AG08396 (cell line): ENCODE data around the gene ARMCX2.
A peak's percentile ranks its signal among the peaks of the same experiment; 100 is the strongest.
"Not testable (repeated sequence)": the region's sequence is repeated elsewhere in the genome, so short reads cannot be mapped to it uniquely, and the experiment has no call there.

ENCODE experiments used
- DNase-seq: peaks from one replicate; pipeline ENCODE4 v3.0.0; 2012; ENCODE audit warnings: low spot score, mixed read lengths

Gene ARMCX2

GRCh38 chrX:101659601-101660063, at the start of gene ARMCX2:
ARMCX2 (minus strand) TSS chrX:101659850; CDS start chrX:101657588, 2,262 bp downstream.
- DNase-seq = peak; percentile 66

GRCh38 chrX:101709384-101709783, 49.7 kb upstream of the ARMCX2 start:
- no peak for DNase-seq

DNA sequence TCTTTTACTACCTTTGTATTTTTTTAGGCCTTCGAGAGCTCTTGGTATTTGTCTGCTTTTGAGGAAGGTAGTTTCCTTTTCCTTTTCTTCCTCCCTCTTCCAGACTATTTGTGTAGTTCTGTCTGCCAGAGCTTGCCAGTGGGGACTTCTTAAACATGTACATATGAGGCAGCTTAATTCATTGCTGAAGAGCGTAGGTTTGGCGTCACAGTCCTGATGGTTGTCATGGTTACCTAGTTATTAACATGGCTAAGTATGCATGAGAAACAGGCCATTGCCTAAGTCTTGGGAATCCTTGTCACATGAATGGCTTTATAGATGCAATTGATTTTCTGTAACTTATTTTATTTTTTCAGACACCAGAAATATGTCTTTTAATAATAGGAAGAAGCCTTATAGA, 48.5 kb upstream of the ARMCX2 start:
- DNase-seq = no peak

GRCh38 chrX:101693476-101693875, 33.8 kb upstream of the ARMCX2 start:
- no peak for DNase-seq

GRCh38 chrX:101691835-101692234, 32.2 kb upstream of the ARMCX2 start:
- no peak for DNase-seq

GRCh38 chrX:101686574-101686973, 26.9 kb upstream of the ARMCX2 start:
- no peak for DNase-seq

DNA sequence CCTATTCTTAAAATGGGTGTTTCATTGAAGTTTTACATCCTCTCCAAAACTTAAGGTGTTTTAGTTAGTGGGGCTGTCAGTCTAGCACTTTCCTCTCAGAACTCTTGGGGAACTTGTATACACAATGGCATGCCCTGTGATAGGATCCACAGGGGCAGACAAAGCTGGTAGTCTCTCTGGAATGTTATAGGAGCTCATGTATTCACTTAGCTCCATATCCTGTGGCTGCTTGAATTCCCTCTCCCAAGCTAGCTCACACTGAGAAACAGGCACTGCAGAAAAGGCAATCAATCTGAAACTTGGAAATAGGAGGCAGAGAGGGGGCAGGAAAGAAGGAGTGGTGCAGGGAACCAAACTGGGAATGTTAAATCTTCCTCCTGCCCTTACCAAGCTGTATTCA, 26.3 kb upstream of the ARMCX2 start:
- no peak for DNase-seq

DNA sequence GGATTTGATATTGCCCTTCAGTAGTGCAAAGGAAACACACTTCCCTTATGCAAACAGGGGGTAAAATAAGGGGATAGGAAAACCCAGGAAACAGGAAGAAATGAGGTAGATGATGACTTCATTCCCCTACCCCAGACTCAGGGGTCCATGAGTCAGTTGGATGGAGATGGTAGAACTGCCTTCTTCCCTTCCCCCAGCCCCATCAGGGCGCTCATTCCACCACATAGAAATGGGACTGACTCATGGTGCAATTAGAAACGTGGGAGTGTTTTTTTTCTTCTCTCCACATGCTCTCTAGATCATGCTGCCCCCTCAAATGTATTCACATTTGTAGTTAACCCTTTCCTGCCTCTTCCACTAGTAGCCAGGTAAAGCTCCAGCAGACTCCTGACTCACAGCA, 23.1 kb upstream of the ARMCX2 start:
- no peak for DNase-seq

GRCh38 chrX:101677028-101677427, 17.4 kb upstream of the ARMCX2 start:
- no peak for DNase-seq

DNA sequence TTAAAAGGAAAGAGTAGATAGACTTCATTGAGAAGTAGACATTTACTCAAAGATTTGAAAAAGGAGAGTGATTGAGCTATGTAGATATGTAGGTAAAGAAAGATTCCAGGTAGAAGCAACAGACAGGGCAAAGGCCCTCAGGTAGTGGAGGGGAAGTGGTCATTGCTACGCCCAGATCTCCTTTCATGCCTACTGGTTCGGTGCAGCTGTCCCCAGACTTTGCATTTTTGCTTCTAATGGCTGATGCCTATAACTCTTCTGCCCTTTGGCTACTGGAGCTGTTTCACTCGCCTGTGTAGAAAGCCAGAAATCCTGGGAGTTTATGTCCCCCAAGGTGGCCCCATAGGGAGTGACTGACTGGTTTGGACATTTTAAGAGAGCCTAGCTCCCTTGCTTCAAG, 16.9 kb upstream of the ARMCX2 start:
- no peak for DNase-seq

GRCh38 chrX:101668143-101668542, 8.5 kb upstream of the ARMCX2 start:
- DNase-seq = no peak

DNA sequence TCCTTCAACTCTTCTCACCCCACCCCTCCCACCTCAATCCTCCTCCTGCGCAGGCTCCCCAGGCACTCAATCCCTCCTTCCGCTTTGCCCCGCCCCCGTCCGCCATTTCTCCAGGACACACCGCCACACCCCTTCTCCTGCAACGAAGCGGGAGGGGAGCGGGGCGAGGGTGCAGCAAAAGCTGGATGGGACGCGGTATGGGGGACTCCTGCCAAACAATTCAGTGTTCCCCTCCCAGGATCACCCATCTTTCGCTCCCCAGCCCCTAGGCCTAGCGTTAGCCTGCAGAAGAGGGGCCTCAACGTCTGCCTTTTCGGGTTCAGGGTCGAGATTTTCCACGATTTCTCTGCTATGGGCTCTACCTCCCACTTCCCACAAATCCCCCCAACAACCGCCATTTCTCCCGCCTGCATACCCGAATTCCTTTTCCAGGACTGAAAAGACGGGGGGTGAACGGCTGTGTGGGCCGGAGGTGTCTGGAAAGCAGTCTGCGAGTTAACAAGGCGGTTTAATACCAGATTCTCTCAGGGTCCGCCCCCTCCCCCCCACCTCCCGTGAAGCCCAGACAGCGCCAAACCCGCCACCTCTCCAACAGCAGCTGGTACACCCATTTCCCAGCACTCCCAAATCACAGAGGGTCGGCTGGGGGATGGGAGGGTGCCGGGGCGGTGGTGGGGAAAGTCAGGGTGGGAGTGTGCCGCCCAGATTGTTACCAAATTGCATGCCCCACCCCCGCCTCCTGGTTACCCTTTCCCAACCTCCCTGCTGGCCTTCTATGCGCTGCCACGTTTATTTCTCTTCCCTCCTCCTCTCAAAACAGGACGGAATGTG, 774 bp downstream of the ARMCX2 start:
- peak; percentile 79 for DNase-seq

DNA sequence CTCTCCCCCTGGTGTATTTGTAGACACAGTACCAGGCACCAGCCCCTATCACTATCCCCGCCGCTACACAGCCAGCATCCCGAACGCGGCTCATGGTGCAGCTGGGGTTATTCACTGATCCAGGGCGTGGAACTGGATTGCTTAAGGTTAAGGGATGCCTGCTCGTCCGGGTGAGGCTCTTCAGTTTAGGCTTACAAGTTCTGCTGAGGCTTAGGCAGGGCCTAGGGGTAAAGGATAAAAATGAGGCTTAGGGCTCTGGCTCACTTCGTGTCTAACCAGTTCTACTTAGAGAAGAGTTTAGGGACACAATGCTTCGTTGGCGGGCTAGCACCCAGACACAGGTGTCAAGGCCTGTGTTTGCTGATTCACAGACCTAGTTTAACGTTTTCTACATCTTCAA, 2.2 kb downstream of the ARMCX2 start:
- no peak for DNase-seq

DNA sequence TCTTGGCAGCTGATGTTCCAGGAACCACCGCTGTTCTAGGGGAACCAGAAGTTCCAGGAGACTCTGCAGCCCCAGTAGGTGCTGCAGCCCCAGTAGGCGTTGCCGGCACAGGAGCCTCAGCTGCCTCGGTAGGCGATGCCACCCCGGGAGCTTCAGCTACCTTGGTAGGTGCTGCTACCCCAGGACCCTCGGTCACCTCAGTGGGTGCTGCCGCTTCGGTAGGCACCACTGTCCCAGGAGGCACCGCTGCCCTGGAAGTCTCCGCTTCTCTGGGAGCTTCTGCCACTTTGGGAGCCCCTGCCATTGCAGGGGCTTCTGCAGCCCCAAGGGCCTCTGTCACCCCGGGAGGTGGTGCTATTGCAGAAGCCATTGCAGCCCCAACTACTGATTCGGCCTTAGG, 2.8 kb downstream of the ARMCX2 start:
- DNase-seq = no peak

DNA sequence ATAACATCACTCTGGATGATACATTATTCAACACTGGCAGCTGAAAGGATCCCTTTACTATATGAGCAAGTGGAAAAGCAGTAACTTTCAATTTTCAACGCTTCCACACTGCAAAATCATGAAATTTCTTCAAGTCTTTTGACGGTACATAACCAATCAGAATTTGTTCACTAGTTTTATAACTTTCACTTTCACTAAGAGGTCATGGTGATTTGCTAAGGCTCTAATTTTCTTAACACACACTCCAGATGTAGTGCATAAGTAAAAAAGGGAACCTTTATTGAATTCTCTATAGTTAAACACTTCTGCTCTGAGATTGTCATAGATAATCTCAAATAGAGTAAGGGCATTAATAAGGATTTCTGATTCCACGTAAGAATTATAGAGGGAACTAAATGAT, 4.1 kb downstream of the ARMCX2 start:
- DNase-seq = no peak

DNA sequence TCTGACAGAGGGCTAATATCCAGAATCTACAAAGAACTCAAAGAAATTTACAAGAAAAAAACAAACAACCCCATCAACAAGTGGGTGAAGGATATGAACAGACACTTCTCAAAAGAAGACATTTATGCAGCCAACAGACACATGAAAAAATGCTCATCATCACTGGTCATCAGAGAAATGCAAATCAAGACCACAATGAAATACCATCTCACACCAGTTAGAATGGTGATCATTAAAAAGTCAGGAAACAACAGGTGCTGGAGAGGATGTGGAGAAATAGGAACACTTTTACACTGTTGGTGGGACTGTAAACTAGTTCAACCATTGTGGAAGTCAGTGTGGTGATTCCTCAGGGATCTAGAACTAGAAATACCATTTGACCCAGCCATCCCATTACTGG, 11.9 kb downstream of the ARMCX2 start:
- DNase-seq = not testable (repeated sequence)

- DNase-seq = no peak
Observed at GRCh38 chrX:101642093-101642492, 17.6 kb downstream of the ARMCX2 start.

- no peak for DNase-seq
Observed at GRCh38 chrX:101639583-101639982, 20.1 kb downstream of the ARMCX2 start.

DNA sequence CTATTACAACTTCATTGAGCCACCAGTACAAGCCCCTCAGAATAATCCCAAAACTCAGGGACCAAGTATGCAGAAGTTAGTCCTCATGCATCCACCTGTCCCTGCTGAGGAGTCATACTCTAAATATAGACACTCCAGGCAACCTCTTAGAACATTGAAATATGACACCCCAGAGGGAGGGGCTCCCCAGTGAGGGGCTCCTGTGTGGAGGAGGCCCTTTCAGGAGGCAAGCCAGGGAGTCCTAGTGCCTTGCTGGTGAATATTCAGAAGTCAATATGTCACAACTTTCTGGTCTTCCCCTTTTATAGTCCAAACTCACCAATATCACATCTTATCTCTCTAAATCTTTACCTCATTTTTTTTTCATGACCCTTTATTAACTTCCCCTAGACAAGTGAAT, 40.3 kb downstream of the ARMCX2 start:
- DNase-seq = no peak

GRCh38 chrX:101617211-101618191, 42.1 kb downstream of the ARMCX2 start, which contains the start of gene ARMCX6:
ARMCX6 (minus strand) TSS chrX:101618000; CDS start chrX:101616620, 1,380 bp downstream.
- DNase-seq = peak; percentile 70

DNA sequence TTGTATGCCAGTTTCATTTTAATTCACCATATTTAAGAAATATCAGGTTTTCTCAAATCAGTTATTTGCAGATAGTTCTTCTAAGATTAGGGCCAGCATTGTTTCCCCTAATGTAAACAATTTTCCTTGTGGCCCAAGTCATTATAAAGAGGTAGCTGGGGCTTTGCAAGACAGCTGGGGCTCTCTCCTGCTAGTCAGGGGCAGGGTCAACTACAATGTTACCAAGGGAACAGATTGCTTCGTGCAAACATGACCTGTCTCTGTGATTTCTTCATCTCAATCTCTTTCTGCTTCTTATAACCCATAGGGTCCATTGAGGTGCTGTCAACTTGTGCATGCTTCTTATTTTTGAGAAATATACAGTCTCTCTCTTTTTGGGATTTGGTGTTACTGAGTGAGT, 53.9 kb downstream of the ARMCX2 start:
- DNase-seq = no peak
